HCT116 (cell line): ENCODE results near the gene PGC. TPM values are rescaled to one million over a fixed set of nuclear protein-coding genes. Genes with fewer than 3 reads are reported as not detected.

Experiments used
- ATAC-seq: fragments of 200-7000 bp; cut with Tn5 transposase; 2 replicates; pipeline ENCODE4 v1.9.1; 2020; ENCODE audit warnings: mild to moderate bottlenecking, moderate library complexity
- BruUV-seq: library from RNA; stranded (reverse); fragments of 400-500 nt; replicated peaks from 2 replicates; lab custom pipeline; 2021; lab: Mats Ljungman, UMichigan
- CTCF ChIA-PET: fragments of 300-600 bp; sonication (Branson Sonifier 250); formaldehyde crosslinking; loops from one replicate; lab custom pipeline; 2021; ENCODE audit warnings: antibody characterized with exemption; lab: Charles Lee
- POLR2A ChIA-PET: fragments of 300-600, 350-600 bp; sonication (Branson Sonifier 250); formaldehyde crosslinking; loops from one replicate; lab custom pipeline; 2021; ENCODE audit warnings: antibody characterized with exemption; lab: Charles Lee
- RAD21 ChIA-PET, 2 experiments: fragments of 300-600 bp; sonication (Branson Sonifier 250); formaldehyde crosslinking; loops; one replicate each; lab custom pipeline; 2023; ENCODE audit warnings: low total read pairs in 2 of 2; ENCODE audit not compliant: uncharacterized antibody in 2 of 2, unreplicated experiment in 2 of 2, low non-redundant PET in 1 of 2; lab: Charles Lee
- DNase-seq: peaks from one replicate; pipeline ENCODE4 v3.0.0-alpha.2; 2010; ENCODE audit warnings: low read depth, low spot score
- H2AFZ ChIP-seq: fragments of 200-600 bp; shearing (Covaris generic), sonication (generic); 2 replicates; pipeline ENCODE4 v1.6.1; 2017; ENCODE audit warnings: low read depth, mixed run types, mixed read lengths, antibody characterized with exemption, low read length; ENCODE audit not compliant: poor library complexity, severe bottlenecking
- H3K27ac ChIP-seq: 2 replicates; pipeline ENCODE4 v1.5.1; 2012; ENCODE audit warnings: low read depth, low read length
- H3K27me3 ChIP-seq: fragments of 200-600 bp; sonication (generic); 2 replicates; pipeline ENCODE4 v1.6.1; 2016; ENCODE audit warnings: mixed run types, low read length, mixed read lengths; ENCODE audit not compliant: insufficient read depth
- H3K36me3 ChIP-seq, 2 experiments: fragments of 200-500 bp in 1 of 2; fragments of 200-600 bp in 1 of 2; sonication (Bioruptor generic) in 1 of 2; sonication (generic) in 1 of 2; 2 replicates each; pipeline versions ENCODE4 v1.5.1 to v1.6.1; 2014 to 2016; ENCODE audit warnings: low read length in 2 of 2, inconsistent platforms in 1 of 2, mixed read lengths in 1 of 2, mixed run types in 1 of 2; ENCODE audit not compliant: insufficient read depth in 2 of 2, control insufficient read depth in 1 of 2
- H3K4me1 ChIP-seq, 2 experiments: fragments of 200-600 bp in 1 of 2; sonication (generic) in 1 of 2; 2 replicates each; pipeline versions ENCODE4 v1.5.1 to v1.6.1; 2012 to 2017; ENCODE audit warnings: low read length in 2 of 2, inconsistent platforms in 1 of 2, mild to moderate bottlenecking in 1 of 2, mixed read lengths in 1 of 2, mixed run types in 1 of 2, moderate library complexity in 1 of 2; ENCODE audit not compliant: insufficient read depth in 2 of 2, control insufficient read depth in 1 of 2
- H3K4me2 ChIP-seq: fragments of 200-600 bp; sonication (generic); 2 replicates; pipeline ENCODE4 v1.6.1; 2017; ENCODE audit warnings: mixed run types, low read length, mixed read lengths
- H3K4me3 ChIP-seq, 2 experiments: fragments of 200-600 bp in 1 of 2; sonication (generic) in 1 of 2; replicated peaks in 1 of 2; 2 replicates each; pipeline ENCODE4 v1.5.1; 2011 to 2016; ENCODE audit warnings: low read length in 2 of 2, control low read depth in 1 of 2, low read depth in 1 of 2, mild to moderate bottlenecking in 1 of 2, mixed read lengths in 1 of 2, mixed run types in 1 of 2
- H3K79me2 ChIP-seq: fragments of 200-600 bp; sonication (generic); 2 replicates; pipeline ENCODE4 v1.6.1; 2017; ENCODE audit warnings: mild to moderate bottlenecking, mixed run types, low read length, moderate library complexity, mixed read lengths; ENCODE audit not compliant: insufficient read depth
- H3K9ac ChIP-seq: fragments of 200-600 bp; sonication (generic); 2 replicates; pipeline ENCODE4 v1.6.1; 2016; ENCODE audit warnings: low read length, mixed read lengths
- H3K9me2 ChIP-seq: fragments of 200-600 bp; sonication (generic), shearing (Covaris generic); 2 replicates; pipeline ENCODE4 v1.6.1; 2017; ENCODE audit warnings: mixed run types, mild to moderate bottlenecking, moderate library complexity; ENCODE audit not compliant: insufficient read depth
- H3K9me3 ChIP-seq, 2 experiments: fragments of 200-500 bp in 1 of 2; fragments of 200-600 bp in 1 of 2; sonication (Bioruptor generic) in 1 of 2; sonication (generic) in 1 of 2; 2 replicates each; pipeline ENCODE4 v1.6.1; 2014 to 2017; ENCODE audit warnings: low read length in 2 of 2, mixed read lengths in 2 of 2, inconsistent platforms in 1 of 2, low read depth in 1 of 2, mild to moderate bottlenecking in 1 of 2, mixed run types in 1 of 2, moderate library complexity in 1 of 2; ENCODE audit not compliant: control insufficient read depth in 1 of 2, insufficient read depth in 1 of 2
- H4K20me1 ChIP-seq: fragments of 200-600 bp; sonication (generic), shearing (Covaris generic); 2 replicates; pipeline ENCODE4 v1.6.1; 2017; ENCODE audit warnings: mixed run types, mild to moderate bottlenecking, moderate library complexity; ENCODE audit not compliant: insufficient read depth
- CBX3 ChIP-seq: IDR thresholded peaks from 2 replicates; pipeline ENCODE4 v1.6.1; 2012; ENCODE audit warnings: low read depth
- ELF1 ChIP-seq: IDR thresholded peaks from 2 replicates; pipeline ENCODE4 v1.6.1; 2012; ENCODE audit warnings: low read depth, borderline replicate concordance
- EZH2 ChIP-seq: fragments of 200-600 bp; sonication (generic); IDR thresholded peaks from 2 replicates; pipeline ENCODE4 v1.6.1; 2017; ENCODE audit warnings: antibody characterized with exemption, mixed run types
- FOSL1 ChIP-seq: IDR thresholded peaks from 2 replicates; pipeline ENCODE4 v1.6.1; 2012; ENCODE audit warnings: low read depth
- JUND ChIP-seq: IDR thresholded peaks from 2 replicates; pipeline ENCODE4 v1.6.1; 2012
- MAX ChIP-seq: IDR thresholded peaks from 2 replicates; pipeline ENCODE4 v1.6.1; 2012
- POLR2A ChIP-seq: IDR thresholded peaks from 2 replicates; pipeline ENCODE4 v1.7.0; 2011; ENCODE audit warnings: borderline replicate concordance; ENCODE audit not compliant: insufficient read depth, insufficient read length; ENCODE audit errors: extremely low read depth
- POLR2AphosphoS5 ChIP-seq: IDR thresholded peaks from 2 replicates; pipeline ENCODE4 v1.6.1; 2011; ENCODE audit warnings: mild to moderate bottlenecking, low read depth, low read length, moderate library complexity
- SIN3A ChIP-seq: IDR thresholded peaks from 2 replicates; pipeline ENCODE4 v1.6.1; 2012; ENCODE audit warnings: low read depth
- TCF7L2 ChIP-seq: IDR thresholded peaks from 2 replicates; pipeline ENCODE4 v1.7.0; 2011; ENCODE audit warnings: borderline replicate concordance, inconsistent platforms; ENCODE audit not compliant: insufficient read depth, insufficient read length; ENCODE audit errors: extremely low read depth
- ZFX ChIP-seq: fragments of 450-650 bp; IDR thresholded peaks from 2 replicates; pipeline ENCODE4 v1.6.1; 2017
- ZNF274 ChIP-seq: fragments of 200-500 bp; sonication (Bioruptor generic); IDR thresholded peaks from 2 replicates; pipeline ENCODE4 v1.6.1; 2014; ENCODE audit warnings: mild to moderate bottlenecking, low read depth, low read length, inconsistent platforms
- intact Hi-C: fragments of 100-400 bp; cut with micrococcal nuclease; formaldehyde crosslinking; loops from 2 replicates; pipeline ENCODE4 v1.10.0; 2022
- total RNA-seq: library from RNA; stranded (reverse); gene quantifications from one replicate; pipeline ENCODE4 v1.2.1, GENCODE V29; 2021; ENCODE audit not compliant: unreplicated experiment
- TF ChIP-seq, protein P1 (sequence below): IDR thresholded peaks from 2 replicates; pipeline ENCODE4 v1.6.1; 2012
- TF ChIP-seq, protein P2 (sequence below): IDR thresholded peaks from 2 replicates; pipeline ENCODE4 v1.6.1; 2012; ENCODE audit warnings: low read depth
- TF ChIP-seq, protein P3 (sequence below): IDR thresholded peaks from 2 replicates; pipeline ENCODE4 v1.6.1; 2011; ENCODE audit warnings: mild to moderate bottlenecking, low read length, moderate library complexity; ENCODE audit not compliant: insufficient replicate concordance; ENCODE audit errors: extremely low read depth

PGC gene
- total RNA-seq, 1 experiment from 2014 or later = 1.2 TPM

DNA sequence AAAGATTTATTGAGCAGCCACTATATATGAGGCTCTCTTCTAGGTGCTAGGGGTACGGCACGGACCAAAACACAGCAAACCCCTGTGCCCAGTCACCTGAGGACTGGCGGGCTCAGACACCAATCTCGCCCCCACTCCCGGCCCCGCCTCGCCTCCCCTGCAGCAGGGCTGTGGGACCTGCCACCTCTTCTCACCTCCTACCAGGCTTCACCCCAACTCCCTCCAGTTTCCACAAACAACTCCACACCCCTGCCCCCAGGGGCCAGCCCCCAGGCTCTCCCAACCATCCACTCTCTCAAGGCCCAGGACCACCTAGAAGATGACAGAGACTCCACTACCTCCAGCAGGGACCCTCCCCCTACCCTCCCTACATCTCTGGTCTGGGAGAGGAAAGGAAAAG lies 18.2 kb downstream of the PGC start:
- CTCF ChIA-PET = interaction anchor here (1.2 kb wide), 1 partner anchor 23 kb away, joined by 3 read pairs; no protein-coding TSS in a partner anchor

More for the DNA sequence above, 18.2 kb downstream of the PGC start:
- ChIA-PET POLR2A (no interaction called here), RAD21 (no interaction called here)
- DNase-seq = no peak
- Histone ChIP-seq H3K9me3 (no peaks in the 10 kb centered on the region), H4K20me1 (no peaks in the 10 kb centered on the region), H2AFZ (no peak overlapping the region), H3K36me3 (no peaks in the 10 kb centered on the region), H3K79me2 (no peaks in the 10 kb centered on the region), H3K4me3 (no peak overlapping the region), H3K4me2 (no peak overlapping the region), H3K9ac (no peak overlapping the region), H3K9me2 (no peaks in the 10 kb centered on the region), H3K4me1 (peaks cover 9 to 15% of the 10 kb centered on the region in 2 experiments), H3K27ac (no peak overlapping the region), H3K27me3 (no peaks in the 10 kb centered on the region)
- BruUV-seq = no TSS peak
- no peak for ATAC-seq
- TF ChIP-seq, protein P1, sequence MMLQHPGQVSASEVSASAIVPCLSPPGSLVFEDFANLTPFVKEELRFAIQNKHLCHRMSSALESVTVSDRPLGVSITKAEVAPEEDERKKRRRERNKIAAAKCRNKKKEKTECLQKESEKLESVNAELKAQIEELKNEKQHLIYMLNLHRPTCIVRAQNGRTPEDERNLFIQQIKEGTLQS = no peak
- TF ChIP-seq ZFX (no peak), POLR2A (no peak), MAX (no peak), FOSL1 (no peak), EZH2 (no peak), SIN3A (no peak), ZNF274 (no peak), POLR2AphosphoS5 (no peak), TCF7L2 (no peak), ELF1 (no peak), JUND (no peak), CBX3 (no peak)
- TF ChIP-seq, protein P2, sequence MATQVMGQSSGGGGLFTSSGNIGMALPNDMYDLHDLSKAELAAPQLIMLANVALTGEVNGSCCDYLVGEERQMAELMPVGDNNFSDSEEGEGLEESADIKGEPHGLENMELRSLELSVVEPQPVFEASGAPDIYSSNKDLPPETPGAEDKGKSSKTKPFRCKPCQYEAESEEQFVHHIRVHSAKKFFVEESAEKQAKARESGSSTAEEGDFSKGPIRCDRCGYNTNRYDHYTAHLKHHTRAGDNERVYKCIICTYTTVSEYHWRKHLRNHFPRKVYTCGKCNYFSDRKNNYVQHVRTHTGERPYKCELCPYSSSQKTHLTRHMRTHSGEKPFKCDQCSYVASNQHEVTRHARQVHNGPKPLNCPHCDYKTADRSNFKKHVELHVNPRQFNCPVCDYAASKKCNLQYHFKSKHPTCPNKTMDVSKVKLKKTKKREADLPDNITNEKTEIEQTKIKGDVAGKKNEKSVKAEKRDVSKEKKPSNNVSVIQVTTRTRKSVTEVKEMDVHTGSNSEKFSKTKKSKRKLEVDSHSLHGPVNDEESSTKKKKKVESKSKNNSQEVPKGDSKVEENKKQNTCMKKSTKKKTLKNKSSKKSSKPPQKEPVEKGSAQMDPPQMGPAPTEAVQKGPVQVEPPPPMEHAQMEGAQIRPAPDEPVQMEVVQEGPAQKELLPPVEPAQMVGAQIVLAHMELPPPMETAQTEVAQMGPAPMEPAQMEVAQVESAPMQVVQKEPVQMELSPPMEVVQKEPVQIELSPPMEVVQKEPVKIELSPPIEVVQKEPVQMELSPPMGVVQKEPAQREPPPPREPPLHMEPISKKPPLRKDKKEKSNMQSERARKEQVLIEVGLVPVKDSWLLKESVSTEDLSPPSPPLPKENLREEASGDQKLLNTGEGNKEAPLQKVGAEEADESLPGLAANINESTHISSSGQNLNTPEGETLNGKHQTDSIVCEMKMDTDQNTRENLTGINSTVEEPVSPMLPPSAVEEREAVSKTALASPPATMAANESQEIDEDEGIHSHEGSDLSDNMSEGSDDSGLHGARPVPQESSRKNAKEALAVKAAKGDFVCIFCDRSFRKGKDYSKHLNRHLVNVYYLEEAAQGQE = no peak
- TF ChIP-seq, protein P3, sequence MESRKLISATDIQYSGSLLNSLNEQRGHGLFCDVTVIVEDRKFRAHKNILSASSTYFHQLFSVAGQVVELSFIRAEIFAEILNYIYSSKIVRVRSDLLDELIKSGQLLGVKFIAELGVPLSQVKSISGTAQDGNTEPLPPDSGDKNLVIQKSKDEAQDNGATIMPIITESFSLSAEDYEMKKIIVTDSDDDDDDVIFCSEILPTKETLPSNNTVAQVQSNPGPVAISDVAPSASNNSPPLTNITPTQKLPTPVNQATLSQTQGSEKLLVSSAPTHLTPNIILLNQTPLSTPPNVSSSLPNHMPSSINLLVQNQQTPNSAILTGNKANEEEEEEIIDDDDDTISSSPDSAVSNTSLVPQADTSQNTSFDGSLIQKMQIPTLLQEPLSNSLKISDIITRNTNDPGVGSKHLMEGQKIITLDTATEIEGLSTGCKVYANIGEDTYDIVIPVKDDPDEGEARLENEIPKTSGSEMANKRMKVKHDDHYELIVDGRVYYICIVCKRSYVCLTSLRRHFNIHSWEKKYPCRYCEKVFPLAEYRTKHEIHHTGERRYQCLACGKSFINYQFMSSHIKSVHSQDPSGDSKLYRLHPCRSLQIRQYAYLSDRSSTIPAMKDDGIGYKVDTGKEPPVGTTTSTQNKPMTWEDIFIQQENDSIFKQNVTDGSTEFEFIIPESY = no peak
- intact Hi-C loops = no loop called here
